Daoy (cell line): ENCODE data around the gene CAMSAP1. TPM values are rescaled to one million over a fixed set of nuclear protein-coding genes. Genes with fewer than 3 reads are reported as not detected.

Experiments used
- DNase-seq: peaks from one replicate; pipeline ENCODE4 v3.0.0-alpha.2; 2015; ENCODE audit warnings: low read depth
- total RNA-seq: library from RNA; depleted of rRNA; stranded (reverse); fragments of >200 nt; shearing (Covaris generic); gene quantifications from 2 replicates; pipeline ENCODE4 v1.2.3, GENCODE V29; 2014

The CAMSAP1 gene
- total RNA-seq, 1 experiment from 2014 or later: 22.7 TPM

DNA sequence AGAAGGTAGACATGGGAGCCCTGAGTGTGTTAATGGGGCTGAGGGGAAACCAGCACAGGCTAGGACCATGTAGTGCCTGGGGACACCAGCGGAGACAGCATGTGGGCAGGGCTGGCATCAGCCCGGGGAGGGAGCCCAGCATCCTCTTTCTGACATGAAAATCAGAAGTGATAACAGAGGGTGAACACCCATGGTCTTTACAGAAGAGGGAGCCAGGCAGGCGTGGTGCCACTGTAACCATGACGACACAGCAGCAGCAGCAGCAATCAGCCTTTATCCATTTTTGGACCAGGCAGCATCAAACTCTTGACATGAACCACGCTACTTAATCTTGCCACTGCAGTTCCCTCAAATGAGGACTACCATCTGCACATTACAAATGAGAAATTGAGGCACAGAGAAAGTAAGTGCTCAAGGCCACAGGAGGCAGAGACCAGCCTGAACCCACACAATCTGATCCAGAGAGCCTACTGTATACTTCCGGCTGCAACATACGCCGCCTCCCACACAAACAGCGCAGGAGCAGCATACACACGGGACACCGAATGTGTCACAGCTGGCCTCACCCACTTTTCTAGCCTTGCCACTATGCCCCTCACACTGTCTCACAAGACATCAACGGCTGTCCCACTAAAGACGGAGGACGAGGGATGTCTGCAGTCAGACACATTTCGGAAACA is 23.8 kb downstream of the CAMSAP1 start:
- no peak for DNase-seq

DNA sequence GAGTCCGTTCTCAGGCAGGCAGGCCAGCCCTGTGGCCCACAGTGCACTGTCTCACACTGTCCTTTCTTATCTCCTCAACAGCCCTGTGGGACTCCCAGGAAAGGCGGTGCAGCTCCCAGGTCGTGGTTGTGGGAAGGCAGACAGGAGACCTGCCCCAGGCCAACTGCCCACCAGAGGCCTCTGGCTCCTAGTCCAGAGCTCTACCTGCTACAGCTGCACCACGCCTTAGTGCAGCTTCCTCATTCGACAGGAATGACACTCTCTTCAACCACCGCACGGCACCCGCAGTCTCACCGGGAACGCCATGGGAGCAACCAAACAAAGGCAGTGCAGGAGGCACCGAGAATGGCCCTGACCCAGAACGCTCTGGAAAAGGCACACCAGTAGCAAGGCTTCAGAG is 25.3 kb downstream of the CAMSAP1 start:
- no peak for DNase-seq

DNA sequence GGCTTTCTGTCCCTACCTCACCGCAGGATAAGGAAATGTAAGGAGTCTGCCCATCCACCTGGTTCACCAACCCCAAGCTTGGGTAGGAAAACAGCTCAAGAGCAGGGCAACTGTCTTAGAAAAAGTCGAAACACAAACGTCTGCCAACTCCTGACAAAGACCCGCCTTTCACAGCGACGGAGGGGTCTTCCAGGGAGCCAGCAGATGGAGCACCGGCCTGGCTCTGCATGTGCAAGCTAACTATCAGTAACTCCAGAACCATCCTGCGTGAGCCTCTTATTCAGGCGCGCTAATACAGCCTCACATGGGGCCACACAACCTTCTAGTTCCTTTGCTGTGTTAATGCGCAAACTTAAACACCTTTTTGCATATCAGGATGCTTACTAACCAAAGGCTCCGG is 26.9 kb downstream of the CAMSAP1 start:
- no peak for DNase-seq

DNA sequence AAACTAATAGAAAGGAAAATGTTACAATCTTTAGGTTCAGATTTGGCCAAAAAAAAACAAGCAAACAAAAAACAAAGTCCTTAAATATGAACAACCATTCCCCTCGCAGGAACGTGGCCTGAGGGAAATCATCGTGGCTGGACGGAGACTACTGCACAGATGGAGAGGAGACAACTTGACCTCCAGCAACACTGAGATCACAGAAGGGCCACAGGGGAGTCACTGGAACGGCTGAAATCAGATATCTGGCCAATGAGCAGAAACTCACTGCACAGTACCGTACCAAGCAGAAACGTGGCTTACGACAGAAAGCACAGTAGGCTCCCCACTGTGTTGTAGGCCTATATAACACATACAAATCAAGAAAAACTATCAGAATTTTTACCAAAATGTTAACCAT is 27.7 kb downstream of the CAMSAP1 start:
- DNase-seq: no peak

DNA sequence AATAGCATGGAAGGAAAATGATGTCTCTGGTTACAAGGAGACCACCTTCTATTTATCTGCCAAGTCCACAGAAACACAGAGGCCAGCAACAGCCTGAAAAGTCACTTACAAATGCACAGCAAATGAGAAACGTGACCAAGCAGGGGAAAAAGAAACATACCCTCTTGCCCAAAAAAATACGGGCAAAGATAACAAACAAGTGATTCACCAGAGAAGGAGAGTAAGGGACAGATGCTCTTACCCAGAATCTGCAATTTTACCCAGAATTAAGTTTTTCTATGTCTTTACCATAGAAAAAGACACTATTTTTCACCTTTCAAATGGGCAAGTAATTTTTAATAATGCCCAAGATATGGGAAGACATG is 28.1 kb downstream of the CAMSAP1 start:
- no peak for DNase-seq

DNA sequence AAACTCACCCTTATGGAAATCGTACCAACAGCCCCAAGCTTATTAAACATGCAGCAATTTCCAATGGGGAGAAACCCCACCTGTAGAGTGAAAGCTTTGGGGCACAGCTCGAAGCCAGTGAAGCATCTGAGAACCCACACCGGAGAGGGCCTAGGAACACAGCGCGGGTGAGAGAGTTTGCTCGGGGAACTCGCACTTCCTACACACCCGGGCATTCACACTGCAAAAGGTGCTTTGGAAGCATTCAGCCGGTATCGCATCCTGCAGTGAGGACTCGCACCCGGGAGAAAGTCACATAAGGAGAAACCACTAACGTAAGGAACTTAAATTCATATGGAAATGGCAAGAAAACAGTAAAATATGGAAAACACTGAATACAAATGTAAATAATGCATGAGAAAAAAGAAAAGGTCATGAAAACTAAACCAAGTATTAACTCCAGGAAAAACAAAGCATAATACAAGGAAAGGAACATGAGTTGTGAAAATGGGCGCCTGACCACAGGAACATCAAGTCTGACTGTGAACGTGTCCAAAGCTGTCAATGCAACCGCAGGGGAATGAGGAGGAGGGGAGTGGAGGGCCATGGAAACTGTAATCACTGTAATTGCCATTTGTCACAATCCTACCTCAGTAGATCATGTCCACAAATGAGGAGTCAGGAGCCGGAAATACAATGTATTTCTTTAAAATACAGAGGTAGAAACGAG is 28.7 kb downstream of the CAMSAP1 start:
- DNase-seq: no peak

DNA sequence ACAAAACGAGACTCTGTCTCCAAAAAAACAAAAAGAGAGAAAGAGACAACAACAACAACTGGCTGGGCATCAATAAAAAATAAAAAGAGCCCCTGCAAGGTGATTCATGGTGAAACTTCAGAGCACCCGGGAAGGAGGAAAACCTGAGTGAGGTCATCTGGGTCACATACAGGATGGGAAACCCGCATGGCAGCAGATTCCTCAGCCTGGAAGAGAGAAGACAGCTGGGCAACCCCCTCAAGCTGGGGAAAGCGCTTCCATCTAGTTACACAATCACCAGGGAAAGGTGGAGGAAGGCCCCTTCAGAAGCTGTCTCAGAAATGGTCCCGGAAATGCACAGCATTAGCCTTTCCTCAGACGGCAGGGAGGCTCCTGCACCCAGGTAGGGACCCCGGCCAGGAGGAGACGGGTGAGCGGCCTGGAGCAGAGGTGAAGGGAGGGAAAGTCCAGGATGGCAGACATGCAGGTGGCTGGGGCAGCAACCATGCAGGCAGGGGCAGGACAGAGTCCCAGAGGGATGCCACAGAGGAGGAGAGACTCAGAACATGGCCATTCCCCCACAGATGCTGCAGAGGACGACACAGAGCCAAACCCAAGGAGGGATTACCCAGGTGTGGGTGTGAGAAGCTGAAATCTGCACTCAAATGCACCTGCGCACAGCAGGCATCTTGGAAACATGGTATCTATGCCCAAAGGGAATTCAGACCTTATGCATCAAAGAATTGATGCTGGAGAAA is 29.4 kb downstream of the CAMSAP1 start:
- DNase-seq: no peak

DNA sequence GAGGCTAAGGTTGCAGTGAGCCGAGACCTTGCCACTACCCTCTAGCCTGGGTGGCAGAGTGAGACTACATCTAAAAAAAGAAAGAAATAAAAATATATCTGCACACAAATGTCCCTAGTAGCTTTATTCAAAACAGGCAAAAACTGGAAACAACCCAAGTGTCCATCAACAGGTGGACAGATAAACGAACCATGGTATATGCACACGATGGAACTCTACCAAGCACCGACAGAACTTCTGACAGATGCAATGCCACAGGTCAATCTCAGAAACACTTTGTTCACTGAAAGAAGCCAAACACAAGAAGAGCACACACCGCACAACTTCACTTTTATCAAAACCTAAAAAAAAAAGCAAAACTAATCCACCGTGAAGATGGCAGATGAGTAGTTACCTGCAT is 30.4 kb downstream of the CAMSAP1 start:
- no peak for DNase-seq

DNA sequence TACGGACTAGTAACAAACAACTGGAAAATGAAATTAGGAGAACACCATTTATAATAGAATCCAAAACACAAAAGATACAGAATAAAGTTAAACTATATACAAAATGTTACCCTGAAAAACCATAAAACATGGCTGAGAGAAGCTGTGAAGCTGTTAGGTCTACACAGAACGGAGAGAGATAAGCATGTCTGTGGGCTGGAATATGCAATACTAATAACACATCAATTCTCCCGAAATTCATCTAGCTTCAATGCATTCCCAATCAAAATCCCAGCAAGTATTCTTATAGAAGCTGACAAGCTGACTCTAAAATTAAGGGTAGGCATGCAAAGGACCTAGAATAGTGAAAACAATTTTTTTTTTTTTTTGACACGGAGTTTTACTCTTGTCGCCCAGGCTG is 32.5 kb downstream of the CAMSAP1 start:
- no peak for DNase-seq

DNA sequence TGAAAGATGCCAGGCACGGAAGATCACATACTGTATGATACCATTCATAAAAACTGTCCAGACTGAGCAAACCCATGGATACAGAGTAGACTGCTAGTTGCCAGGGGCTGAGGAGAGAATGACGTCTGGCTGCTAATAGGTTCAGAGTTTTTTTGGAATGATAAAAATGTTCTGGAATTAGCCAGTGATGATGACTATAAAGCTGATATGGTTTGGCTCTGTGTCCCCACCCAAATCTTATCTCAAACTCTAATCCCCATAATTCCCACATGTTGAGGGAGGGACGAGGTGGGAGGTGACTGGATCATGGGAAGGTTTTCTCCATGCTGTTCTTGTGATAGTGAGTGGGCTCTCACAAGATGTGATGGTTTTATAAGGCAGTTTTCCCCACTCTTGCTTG is 37.4 kb downstream of the CAMSAP1 start:
- no peak for DNase-seq

DNA sequence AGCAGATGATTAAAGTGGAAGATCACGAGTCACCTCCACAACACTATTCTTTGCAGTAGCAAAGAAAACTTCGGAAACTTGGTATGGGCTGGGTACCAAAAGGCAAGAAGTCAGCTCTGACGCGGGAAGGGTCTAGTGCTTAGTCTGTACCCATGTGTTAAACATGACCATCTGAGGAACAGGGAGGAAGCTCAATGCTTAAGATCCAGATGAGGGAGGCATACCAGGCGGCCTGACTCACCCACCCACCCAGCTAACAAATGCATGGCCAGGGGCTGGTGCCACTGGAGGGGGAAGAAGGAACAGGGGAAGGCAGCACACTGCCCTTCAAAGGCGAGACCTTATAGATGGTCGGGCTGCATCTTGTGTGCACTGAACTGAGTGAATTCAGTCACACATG is 41.8 kb downstream of the CAMSAP1 start:
- no peak for DNase-seq

DNA sequence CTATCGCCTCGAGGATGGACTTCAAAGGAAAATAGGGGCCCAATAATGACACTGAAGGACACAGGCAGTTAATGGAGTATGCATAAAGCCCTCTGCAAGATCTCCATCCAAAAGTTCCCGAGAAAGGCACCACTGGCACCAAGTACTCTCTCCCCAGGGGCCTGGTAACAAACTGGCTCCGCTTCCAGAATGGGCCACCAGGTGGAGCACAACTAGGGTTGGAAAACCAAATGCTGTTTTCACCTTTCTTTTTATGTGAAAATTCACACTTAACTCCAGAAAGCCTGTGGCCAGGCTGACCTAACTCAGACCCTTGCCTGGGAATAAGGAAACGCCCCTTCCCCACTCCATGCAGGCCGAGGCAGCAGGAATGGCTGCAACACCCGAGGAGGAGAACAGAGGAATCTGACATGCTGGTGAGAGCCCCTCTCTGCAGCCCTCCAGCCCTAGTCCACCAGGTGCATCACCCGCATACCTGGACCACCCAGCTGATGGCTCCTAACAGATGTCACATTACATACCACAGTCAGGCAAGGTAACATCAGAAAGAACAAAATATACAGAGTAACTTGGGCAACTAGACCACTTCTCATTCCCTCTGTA is 42.8 kb downstream of the CAMSAP1 start:
- DNase-seq: peak; percentile 50

DNA sequence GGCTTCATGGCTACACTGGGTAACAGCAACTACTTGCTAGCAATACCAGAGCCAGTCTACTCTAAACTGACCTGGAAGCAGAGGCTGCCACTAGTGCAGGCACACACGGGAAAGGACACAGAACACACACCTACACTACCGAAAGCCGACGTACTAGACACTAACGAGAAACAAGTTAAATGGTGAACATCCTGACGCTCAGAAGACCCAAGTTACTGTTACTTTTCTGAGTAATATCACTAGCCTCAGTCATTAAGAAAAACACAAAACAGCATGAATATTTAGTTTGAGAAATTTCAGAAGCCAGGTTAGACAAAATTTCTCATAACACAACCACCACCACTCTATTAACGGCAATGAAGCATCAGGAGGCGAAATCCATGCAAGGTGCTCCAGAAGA is 44.5 kb downstream of the CAMSAP1 start:
- no peak for DNase-seq

DNA sequence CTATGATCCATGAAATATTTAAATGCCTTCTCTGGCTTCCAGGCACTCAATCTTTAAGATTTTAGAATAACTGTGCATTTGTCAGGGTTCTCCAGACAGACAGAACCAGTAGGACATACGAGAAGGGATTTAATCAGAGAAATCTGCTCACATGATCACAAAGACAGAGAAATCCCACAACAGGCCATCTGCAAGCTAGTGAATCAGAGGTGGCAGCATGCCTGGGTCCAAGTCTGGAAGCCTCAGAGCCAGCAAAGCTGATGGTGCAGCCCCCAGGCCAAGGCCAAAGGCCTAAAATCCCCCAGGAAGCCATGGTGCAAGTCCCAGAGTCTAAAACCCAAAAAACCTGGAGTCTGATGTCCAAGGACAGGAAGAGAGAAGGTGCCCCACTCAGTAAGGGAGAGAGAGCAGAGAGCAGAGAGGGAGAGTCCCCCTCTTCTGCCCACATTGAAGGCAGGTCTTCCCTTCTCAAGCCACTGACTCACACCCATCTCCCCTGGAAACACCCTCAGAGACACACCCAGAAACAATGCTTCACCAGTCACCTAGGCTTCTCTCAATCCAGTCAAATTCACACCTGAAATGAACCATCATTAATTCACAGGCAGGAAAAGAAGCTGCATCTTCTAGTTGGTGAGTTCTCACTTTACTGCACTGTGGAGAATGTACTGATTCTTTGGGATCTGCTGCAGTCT is 48.7 kb downstream of the CAMSAP1 start:
- DNase-seq: no peak

DNA sequence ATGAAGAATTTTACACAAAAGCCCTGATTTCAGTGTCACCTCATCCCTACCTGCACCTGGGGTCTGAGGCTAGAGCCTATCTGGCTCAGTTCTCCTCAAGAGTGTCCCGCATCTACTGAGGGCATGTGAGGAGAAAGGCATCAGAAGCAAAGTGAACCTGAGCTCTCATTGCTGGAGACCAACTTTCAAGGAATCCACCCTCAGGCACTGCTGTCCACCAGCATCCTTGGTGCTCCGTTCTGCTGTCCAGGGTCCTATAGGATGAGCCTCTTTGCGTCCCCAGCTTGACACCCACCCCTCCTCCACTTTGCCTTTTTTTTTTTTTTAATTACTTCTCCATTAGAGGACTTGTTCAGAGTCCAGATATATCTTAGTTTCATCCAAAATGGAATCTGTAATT is 49.5 kb downstream of the CAMSAP1 start:
- no peak for DNase-seq

DNA sequence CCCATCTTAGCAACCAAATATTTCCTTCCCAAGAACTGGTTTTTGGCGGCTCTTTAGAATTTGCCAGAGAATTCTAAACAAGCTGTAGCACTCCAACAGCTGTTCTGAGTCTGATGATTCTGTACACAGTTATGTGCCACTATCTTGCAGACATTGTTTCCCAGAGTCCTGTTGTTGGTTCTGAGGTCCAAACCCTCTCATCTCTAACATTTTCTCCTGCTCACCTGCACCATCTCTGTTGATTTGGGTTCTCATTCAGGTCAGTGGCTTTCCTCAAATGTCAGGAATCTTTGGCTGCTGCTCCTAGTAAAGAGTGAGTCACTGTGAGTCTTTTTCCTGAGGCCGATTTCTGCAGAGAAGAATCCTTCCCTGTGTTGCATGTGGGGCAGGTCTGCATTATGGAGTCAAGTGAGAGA is 50.0 kb downstream of the CAMSAP1 start:
- DNase-seq: peak; percentile 27

DNA sequence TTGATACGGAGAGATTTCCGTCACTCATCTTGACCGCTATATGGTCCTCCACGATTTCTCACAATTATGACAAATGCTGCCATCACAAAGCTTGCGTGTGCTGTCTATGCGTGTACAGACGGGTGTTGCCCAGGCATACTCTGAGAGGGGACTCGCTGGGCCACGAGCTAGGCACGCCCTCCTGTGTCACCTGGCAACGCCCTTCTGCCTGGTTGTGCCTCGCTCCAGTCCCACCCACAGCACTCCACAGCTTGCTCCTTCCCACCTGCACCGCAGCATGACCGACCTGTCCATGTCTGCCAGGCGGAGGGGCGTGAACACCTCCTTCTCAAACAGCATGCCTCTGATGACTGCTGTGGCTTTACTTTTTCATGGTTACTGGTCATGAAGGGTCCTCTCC is 55.6 kb downstream of the CAMSAP1 start:
- DNase-seq: no peak

DNA sequence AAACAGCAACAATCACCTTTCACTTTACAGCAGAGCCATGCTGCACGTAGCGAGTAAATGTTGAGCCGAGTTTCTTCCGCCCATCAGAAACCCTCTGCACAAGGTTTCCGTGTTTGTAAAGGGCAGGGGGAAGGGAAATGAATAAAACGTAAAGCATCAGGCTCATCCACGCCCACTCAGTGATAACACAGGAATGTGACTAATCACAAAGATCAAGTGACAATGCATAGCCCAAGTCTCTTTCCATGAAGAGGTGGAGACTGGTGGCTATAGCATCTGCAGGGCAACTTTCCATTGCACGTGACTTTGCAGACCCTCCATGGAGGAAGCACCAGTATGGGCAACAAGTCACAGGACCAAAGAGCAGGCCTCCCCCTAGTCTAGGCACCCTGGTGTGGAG is 56.6 kb downstream of the CAMSAP1 start:
- peak; percentile 27 for DNase-seq

DNA sequence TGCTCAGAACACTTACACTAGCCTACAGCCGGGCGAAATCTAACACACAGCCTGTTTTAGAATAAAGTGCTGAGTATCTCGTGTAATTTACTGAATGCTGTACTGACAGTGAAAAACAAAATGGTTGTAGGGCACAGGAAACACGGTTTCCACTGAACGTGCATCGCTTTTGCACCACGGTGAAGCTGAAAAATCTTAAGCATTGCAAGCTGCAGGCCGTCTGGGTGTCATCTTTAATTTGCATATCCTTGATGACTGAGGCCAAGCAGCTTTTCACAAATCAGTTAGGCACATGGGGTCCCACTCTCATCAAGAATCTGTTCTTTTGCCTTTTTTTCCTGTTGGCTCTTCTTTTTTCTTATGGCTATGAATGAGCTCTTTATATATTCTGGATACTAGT is 58.2 kb downstream of the CAMSAP1 start:
- no peak for DNase-seq

DNA sequence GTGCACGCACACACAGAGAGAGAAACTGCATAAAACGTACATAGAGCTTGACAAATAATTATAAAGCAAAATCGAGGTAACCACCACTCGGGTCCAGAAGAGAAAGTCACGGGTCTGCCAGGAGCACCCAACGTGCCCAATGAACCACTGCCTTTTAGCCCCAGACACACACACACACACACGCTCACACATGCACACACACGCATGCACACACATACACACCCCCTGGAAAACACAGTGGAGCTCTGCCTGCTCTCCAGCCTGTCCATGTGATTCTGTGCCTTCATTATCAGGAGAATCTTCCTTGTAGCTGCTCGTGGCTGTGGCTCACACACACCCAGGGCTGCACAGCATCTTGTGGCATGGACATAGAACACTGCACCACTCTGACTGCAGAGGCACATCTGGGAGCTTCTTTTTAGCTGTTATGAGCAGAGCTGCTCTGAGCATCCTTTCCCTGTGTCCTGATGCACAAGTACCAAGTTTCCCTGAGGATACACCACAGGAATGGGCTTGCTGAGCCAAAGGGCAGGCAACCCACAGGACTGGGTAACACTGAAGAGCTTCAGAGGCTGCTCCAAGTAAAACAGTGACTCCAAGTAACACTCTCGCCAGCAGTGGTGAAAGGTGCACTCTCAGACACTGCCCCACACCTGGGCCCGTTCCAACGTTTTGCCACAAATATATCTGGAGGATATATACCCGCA is 58.9 kb downstream of the CAMSAP1 start:
- no peak for DNase-seq

DNA sequence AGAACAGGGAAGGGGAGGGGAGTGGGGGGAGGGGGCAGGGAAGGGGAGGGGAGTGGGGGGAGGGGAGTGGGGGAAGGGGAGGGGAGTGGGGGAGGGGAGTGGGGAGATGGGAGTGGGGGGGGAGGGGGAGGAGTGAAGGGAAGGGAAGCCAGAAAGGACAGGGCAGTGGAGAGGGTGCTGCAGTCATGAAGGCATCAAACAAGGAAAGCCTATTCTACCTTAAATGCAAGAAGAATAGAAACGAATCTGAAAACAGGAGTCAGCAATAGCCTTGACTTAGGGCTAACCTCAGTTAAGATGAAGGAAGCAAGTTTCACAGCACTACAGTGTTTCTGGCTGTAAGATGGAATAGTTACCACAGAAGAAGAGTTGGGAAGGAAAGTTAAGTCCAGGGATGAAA is 59.5 kb downstream of the CAMSAP1 start:
- DNase-seq: no peak
